ENCODE data around the gene P4HA2. TPM values are rescaled to one million over a fixed set of nuclear protein-coding genes. Genes with fewer than 3 reads are reported as not detected.

P4HA2 gene
- total and polyA plus RNA-seq, 2 donors (not counting 3 experiments of a cell fraction or from before 2014, with no cell fraction given): 37.6 to 58.7 TPM

GRCh38 chr5:132268769-132269551 lies 41.3 kb upstream of the P4HA2 start:
- dilution Hi-C loops (cut with MboI; ENCODE audit: extremely low pct_ligation_motif_present, low sequenced_read_pairs): no loop called here

More at GRCh38 chr5:132268769-132269551, 41.3 kb upstream of the P4HA2 start:
- BruUV-seq (replicated peaks): no TSS peak
- H3K4me2 ChIP-seq (ENCODE audit: insufficient read depth, low read length): no peak overlapping the region
- peaks cover 5 to 29% of the 10 kb centered on the region in 2 experiments for H3K36me3 ChIP-seq (ENCODE audit: control insufficient read depth in 2 of 2, extremely low read depth in 1 of 2, insufficient read depth in 2 of 2, low read length in 2 of 2)
- no peak overlapping the region for H3K9ac ChIP-seq (replicated peaks; ENCODE audit: extremely low read depth, insufficient read depth, low read length)
- H3K27ac ChIP-seq (ENCODE audit: insufficient read depth, low read depth, low read length): no peak overlapping the region
- DNase-seq (ENCODE audit: low read depth, low spot score) (no peak), FAIRE-seq (no peak)
- no peaks in the 10 kb centered on the region for H3K9me3 ChIP-seq (replicated peaks; ENCODE audit: control insufficient read depth, insufficient read depth, low read length)
- H3K4me3 ChIP-seq (replicated peaks in 1 of 3; ENCODE audit: insufficient read depth in 1 of 3, low read depth in 1 of 3, low read length in 3 of 3): no peak overlapping the region
- H4K20me1 ChIP-seq (replicated peaks; ENCODE audit: control insufficient read depth, extremely low read depth, insufficient read depth, low read length): no peaks in the 10 kb centered on the region
- POLR2A ChIA-PET: no interaction called here
- intact Hi-C loops (cut with micrococcal nuclease): loop anchor here (10.0 kb wide), 1 partner anchor 454 kb away; no protein-coding TSS in a partner anchor
- CTCF ChIA-PET: interaction anchor here (1.6 to 1.8 kb wide), 2 partner anchors 25 to 31 kb away, joined by 4 to 6 read pairs; partner anchors contain the start of gene SLC22A4
- H2AFZ ChIP-seq (ENCODE audit: low read depth, low read length): no peak overlapping the region
- H3K4me1 ChIP-seq (ENCODE audit: control insufficient read depth, extremely low read depth, insufficient read depth, low read length): peaks cover 31% of the 10 kb centered on the region
- no peaks in the 10 kb centered on the region for H3K9me1 ChIP-seq (replicated peaks; ENCODE audit: control insufficient read depth, extremely low read depth, insufficient read depth, low read length)
- no peaks in the 10 kb centered on the region for H3K27me3 ChIP-seq (ENCODE audit: control insufficient read depth in 2 of 2, insufficient read depth in 2 of 2, low read length in 2 of 2)
- TF ChIP-seq, protein P1, sequence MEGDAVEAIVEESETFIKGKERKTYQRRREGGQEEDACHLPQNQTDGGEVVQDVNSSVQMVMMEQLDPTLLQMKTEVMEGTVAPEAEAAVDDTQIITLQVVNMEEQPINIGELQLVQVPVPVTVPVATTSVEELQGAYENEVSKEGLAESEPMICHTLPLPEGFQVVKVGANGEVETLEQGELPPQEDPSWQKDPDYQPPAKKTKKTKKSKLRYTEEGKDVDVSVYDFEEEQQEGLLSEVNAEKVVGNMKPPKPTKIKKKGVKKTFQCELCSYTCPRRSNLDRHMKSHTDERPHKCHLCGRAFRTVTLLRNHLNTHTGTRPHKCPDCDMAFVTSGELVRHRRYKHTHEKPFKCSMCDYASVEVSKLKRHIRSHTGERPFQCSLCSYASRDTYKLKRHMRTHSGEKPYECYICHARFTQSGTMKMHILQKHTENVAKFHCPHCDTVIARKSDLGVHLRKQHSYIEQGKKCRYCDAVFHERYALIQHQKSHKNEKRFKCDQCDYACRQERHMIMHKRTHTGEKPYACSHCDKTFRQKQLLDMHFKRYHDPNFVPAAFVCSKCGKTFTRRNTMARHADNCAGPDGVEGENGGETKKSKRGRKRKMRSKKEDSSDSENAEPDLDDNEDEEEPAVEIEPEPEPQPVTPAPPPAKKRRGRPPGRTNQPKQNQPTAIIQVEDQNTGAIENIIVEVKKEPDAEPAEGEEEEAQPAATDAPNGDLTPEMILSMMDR (IDR thresholded peaks at IDR 0.05; ENCODE audit: extremely low read depth in 1 of 2, insufficient read depth in 1 of 2, low read depth in 1 of 2, low read length in 2 of 2): no peak
- no peak for TF ChIP-seq GATA2 (IDR thresholded peaks at IDR 0.05; ENCODE audit: insufficient read depth, insufficient read length, low read depth, low read length)
- TF ChIP-seq MYC (IDR thresholded peaks at IDR 0.05; ENCODE audit: low read depth, low read length): no peak
- TF ChIP-seq JUN (IDR thresholded peaks at IDR 0.05; ENCODE audit: borderline replicate concordance, insufficient read depth, insufficient read length, low read depth): no peak
- no peak for TF ChIP-seq FOS (IDR thresholded peaks at IDR 0.05; ENCODE audit: borderline replicate concordance, insufficient read depth, low read length)
- TF ChIP-seq POLR2A (IDR thresholded peaks at IDR 0.05; ENCODE audit: low read depth, low read length): no peak
- no peaks in the 10 kb centered on the region for H3K79me2 ChIP-seq (ENCODE audit: control insufficient read depth, insufficient read depth, low read length)

All from endothelial cell of umbilical vein (primary cell).